Measurements from ENCODE around the gene TMEM63B. TPM values are rescaled to one million over a fixed set of nuclear protein-coding genes. Genes with fewer than 3 reads are reported as not detected.
A peak's percentile ranks its signal among the peaks of the same experiment; 100 is the strongest.
"Not testable (repeated sequence)": the region's sequence is repeated elsewhere in the genome, so short reads cannot be mapped to it uniquely, and the experiment has no call there.

Gene TMEM63B
- total RNA-seq, 1 donor from 2014 or later = 10.5 TPM

- DNase-seq (ENCODE audit: low read depth in 2 of 2) = no peak
These were observed 32.7 kb upstream of the TMEM63B start for GRCh38 chr6:44094403-44095242.

- DNase-seq (ENCODE audit: low read depth in 2 of 2) = not testable (repeated sequence)
These were observed 32.1 kb upstream of the TMEM63B start for GRCh38 chr6:44095243-44095623.

GRCh38 chr6:44096612-44097011 is 30.7 kb upstream of the TMEM63B start:
- DNase-seq (ENCODE audit: low read depth in 2 of 2) = peak; percentile 70 to 75

- DNase-seq (ENCODE audit: low read depth in 2 of 2) = no peak
These were observed 29.5 kb upstream of the TMEM63B start for GRCh38 chr6:44097782-44098317.

- no peak for DNase-seq (ENCODE audit: low read depth in 2 of 2)
These were observed 28.2 kb upstream of the TMEM63B start for GRCh38 chr6:44099192-44099591.

- peak; percentile 26 to 69 for DNase-seq (ENCODE audit: low read depth in 2 of 2)
These were observed 27.2 kb upstream of the TMEM63B start for GRCh38 chr6:44100088-44100550.

- DNase-seq (ENCODE audit: low read depth in 2 of 2) = no peak
These were observed 25.5 kb upstream of the TMEM63B start for GRCh38 chr6:44101832-44102231.

- DNase-seq (ENCODE audit: low read depth in 2 of 2) = no peak
These were observed 24.8 kb upstream of the TMEM63B start for GRCh38 chr6:44102527-44102926.

GRCh38 chr6:44104481-44105021 is 22.8 kb upstream of the TMEM63B start:
- DNase-seq (ENCODE audit: low read depth in 2 of 2) = peak; percentile 92 to 98

GRCh38 chr6:44105146-44105545 is 22.2 kb upstream of the TMEM63B start:
- no peak for DNase-seq (ENCODE audit: low read depth in 2 of 2)

GRCh38 chr6:44105993-44106740 is 21.2 kb upstream of the TMEM63B start:
- no peak for DNase-seq (ENCODE audit: low read depth in 2 of 2)

- peak in 1 of 2 donors; percentile 68 for DNase-seq (ENCODE audit: low read depth in 2 of 2)
These were observed 20.3 kb upstream of the TMEM63B start for GRCh38 chr6:44107017-44107416.

- DNase-seq (ENCODE audit: low read depth in 2 of 2) = no peak
These were observed 18.9 kb upstream of the TMEM63B start for GRCh38 chr6:44108471-44108870.

- DNase-seq (ENCODE audit: low read depth in 2 of 2) = no peak
These were observed 18.1 kb upstream of the TMEM63B start for GRCh38 chr6:44109212-44109611.

GRCh38 chr6:44110005-44110676 is 17.2 kb upstream of the TMEM63B start:
- DNase-seq (ENCODE audit: low read depth in 2 of 2) = no peak

- no peak for DNase-seq (ENCODE audit: low read depth in 2 of 2)
These were observed 16.4 kb upstream of the TMEM63B start for GRCh38 chr6:44110966-44111365.

GRCh38 chr6:44111434-44112417 is 15.6 kb upstream of the TMEM63B start:
- DNase-seq (ENCODE audit: low read depth in 2 of 2) = no peak

GRCh38 chr6:44113414-44113813 is 13.9 kb upstream of the TMEM63B start:
- DNase-seq (ENCODE audit: low read depth in 2 of 2) = peak in 1 of 2 donors; percentile 31

- peak in 1 of 2 donors; percentile 69 for DNase-seq (ENCODE audit: low read depth in 2 of 2)
These were observed 11.5 kb upstream of the TMEM63B start for GRCh38 chr6:44115866-44116265.

Measured in dermis microvascular lymphatic vessel endothelial cell (primary cell).